ENCODE data around the gene ERCC5.

Gene ERCC5

DNA sequence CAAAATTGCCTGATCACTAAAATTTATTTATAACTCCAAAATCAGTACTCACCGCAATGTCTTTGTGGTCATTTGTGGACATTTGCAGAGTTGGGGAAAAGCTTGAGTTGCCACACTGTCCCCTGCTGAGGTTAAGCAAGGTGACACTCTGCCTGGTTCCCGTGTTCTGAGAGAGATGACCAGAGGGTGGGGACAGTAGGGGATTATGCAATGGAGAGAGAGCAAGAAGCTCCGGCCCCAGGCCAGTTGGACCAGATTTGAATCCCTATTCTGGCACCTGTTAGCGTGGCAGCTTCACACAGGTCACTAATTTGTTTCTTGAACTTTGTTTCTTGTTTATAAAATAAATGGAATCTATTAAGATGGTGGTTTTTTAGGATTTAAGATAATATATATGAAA, 17.8 kb downstream of the ERCC5 start:
- H3K79me2 ChIP-seq: peaks cover 3% of the 10 kb centered on the region
- no peaks in the 10 kb centered on the region for H3K36me3 ChIP-seq (ENCODE audit: control insufficient read depth, insufficient read depth, low read length)
- no peaks in the 10 kb centered on the region for H3K9me3 ChIP-seq (ENCODE audit: control insufficient read depth, low read length)
- no peak overlapping the region for H3K27ac ChIP-seq
- H3K27me3 ChIP-seq (ENCODE audit: control insufficient read depth, insufficient read depth, low read length): no peaks in the 10 kb centered on the region
- no peak overlapping the region for H3K9ac ChIP-seq
- H3K4me3 ChIP-seq (ENCODE audit: low read depth, low read length): no peak overlapping the region
- no peak overlapping the region for H2AFZ ChIP-seq
- TF ChIP-seq, protein P1, sequence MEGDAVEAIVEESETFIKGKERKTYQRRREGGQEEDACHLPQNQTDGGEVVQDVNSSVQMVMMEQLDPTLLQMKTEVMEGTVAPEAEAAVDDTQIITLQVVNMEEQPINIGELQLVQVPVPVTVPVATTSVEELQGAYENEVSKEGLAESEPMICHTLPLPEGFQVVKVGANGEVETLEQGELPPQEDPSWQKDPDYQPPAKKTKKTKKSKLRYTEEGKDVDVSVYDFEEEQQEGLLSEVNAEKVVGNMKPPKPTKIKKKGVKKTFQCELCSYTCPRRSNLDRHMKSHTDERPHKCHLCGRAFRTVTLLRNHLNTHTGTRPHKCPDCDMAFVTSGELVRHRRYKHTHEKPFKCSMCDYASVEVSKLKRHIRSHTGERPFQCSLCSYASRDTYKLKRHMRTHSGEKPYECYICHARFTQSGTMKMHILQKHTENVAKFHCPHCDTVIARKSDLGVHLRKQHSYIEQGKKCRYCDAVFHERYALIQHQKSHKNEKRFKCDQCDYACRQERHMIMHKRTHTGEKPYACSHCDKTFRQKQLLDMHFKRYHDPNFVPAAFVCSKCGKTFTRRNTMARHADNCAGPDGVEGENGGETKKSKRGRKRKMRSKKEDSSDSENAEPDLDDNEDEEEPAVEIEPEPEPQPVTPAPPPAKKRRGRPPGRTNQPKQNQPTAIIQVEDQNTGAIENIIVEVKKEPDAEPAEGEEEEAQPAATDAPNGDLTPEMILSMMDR (IDR thresholded peaks at IDR 0.05): no peak
- no peak overlapping the region for H3K4me2 ChIP-seq (ENCODE audit: low read length)
- H3K4me1 ChIP-seq: no peaks in the 10 kb centered on the region

DNA sequence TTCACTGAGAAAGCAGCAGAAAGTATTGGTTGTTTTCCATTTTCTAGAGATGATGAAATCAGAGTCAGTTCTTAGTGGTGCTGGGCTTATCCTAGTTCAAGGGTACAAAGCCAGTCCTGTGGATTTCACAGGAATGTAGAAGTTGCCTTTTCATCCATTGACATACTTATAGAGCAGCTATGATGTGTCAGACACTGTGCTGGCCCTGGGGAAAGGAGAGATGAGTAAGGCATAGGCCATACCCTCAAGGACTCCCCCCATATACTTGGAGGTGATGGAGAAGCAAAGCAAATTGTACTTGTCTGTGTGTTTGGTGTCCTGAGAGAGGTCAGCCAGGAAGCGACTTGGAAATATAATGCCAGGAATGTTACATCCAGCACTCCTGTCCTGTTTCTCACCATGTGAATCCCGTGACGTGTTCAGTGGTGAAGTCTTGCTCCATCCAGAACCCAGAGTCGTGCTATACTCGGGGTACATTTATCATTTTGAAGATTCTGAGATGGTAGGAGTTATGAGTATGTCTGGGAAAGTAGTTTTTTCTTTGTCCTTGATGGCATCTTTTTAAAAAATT, 22.6 kb downstream of the ERCC5 start:
- H3K9ac ChIP-seq: no peak overlapping the region
- no peaks in the 10 kb centered on the region for H3K79me2 ChIP-seq
- TF ChIP-seq, protein P1 (IDR thresholded peaks at IDR 0.05): no peak
- H3K4me3 ChIP-seq (ENCODE audit: low read depth, low read length): no peak overlapping the region
- no peaks in the 10 kb centered on the region for H3K27me3 ChIP-seq (ENCODE audit: control insufficient read depth, insufficient read depth, low read length)
- no peak overlapping the region for H3K4me2 ChIP-seq (ENCODE audit: low read length)
- H3K27ac ChIP-seq: no peak overlapping the region
- H3K4me1 ChIP-seq: no peaks in the 10 kb centered on the region
- H2AFZ ChIP-seq: no peak overlapping the region
- H3K9me3 ChIP-seq (ENCODE audit: control insufficient read depth, low read length): no peaks in the 10 kb centered on the region
- H3K36me3 ChIP-seq (ENCODE audit: control insufficient read depth, insufficient read depth, low read length): no peaks in the 10 kb centered on the region

DNA sequence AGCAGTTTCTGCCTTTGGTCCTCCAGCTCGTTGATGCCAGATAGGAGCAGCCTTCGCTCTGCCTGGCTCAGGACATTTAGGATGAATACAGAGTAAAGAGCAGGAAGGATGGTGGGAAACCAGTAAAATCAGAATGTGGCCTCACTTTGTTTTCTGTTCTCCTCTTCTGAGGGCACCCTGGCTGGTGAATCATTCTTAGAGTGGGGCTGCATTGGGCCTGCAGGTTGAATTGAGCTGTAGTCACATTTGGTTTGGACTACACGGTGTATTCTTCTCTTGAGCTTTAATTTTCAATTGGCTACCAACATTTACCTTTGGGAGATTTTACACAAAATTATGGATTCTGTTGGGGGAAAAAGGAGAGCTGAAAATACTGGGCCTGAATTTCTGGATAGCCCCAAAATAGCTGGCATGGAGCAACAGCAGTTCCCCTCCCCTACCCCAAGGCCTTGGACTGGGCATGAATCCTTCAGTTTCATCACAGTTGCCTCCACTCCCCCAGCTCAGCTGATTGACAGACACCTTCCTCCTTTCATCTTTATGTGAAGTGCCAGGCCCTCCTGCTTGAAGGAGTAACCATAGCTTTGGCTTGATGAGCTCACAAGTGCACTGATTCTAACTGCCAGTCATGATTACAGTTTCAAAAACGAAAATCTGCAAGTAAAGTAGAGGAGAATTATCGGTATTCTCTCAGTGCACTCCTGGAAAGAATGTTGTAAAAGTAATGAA, 24.3 kb downstream of the ERCC5 start:
- no peak overlapping the region for H2AFZ ChIP-seq
- H3K4me2 ChIP-seq (ENCODE audit: low read length): no peak overlapping the region
- no peaks in the 10 kb centered on the region for H3K79me2 ChIP-seq
- no peaks in the 10 kb centered on the region for H3K36me3 ChIP-seq (ENCODE audit: control insufficient read depth, insufficient read depth, low read length)
- no peaks in the 10 kb centered on the region for H3K27me3 ChIP-seq (ENCODE audit: control insufficient read depth, insufficient read depth, low read length)
- H3K27ac ChIP-seq: no peak overlapping the region
- H3K4me3 ChIP-seq (ENCODE audit: low read depth, low read length): no peak overlapping the region
- TF ChIP-seq, protein P1 (IDR thresholded peaks at IDR 0.05): no peak
- no peaks in the 10 kb centered on the region for H3K4me1 ChIP-seq
- H3K9me3 ChIP-seq (ENCODE audit: control insufficient read depth, low read length): no peaks in the 10 kb centered on the region
- no peak overlapping the region for H3K9ac ChIP-seq

DNA sequence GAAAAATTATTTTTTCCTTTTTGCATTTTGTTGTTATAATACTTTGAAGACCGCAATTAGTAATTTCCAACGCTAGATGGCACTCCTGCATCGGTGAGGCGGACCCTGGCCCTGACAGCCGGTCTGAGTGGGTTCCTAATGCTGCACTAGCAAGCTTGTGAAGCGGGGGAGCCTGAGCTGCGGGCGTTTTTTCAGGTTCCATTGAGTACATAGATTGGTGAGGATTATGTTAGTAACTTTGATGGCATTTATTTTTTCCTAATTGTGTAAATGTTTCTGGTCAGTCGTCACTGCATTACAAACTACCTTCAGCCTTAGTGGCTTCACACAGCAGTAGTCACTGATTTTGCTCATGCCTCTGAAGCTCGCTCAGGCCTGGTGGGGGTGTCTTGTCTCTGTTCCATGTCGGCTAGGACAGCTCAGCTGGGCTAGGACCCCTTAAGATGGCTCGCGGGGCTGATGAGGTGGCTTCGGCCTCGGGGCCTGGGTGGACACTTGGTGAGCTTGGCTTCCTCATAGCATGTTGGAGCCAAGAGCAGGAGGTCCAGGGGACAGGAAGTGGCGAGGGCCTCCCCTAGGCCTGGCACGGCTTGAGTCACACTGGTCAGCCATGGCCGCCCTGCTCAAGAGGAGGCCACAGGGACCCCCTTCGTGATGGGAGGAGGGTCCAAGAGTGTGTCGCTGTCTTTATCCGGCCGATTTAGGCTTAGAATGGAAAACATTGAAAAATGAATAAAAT, 25.0 kb downstream of the ERCC5 start:
- Histone ChIP-seq H3K36me3 (ENCODE audit: control insufficient read depth, insufficient read depth, low read length) (no peaks in the 10 kb centered on the region), H3K27ac (no peak overlapping the region), H3K27me3 (ENCODE audit: control insufficient read depth, insufficient read depth, low read length) (no peaks in the 10 kb centered on the region), H3K4me1 (no peaks in the 10 kb centered on the region), H3K4me2 (ENCODE audit: low read length) (no peak overlapping the region), H3K9ac (no peak overlapping the region), H3K4me3 (ENCODE audit: low read depth, low read length) (no peak overlapping the region), H2AFZ (no peak overlapping the region), H3K79me2 (no peaks in the 10 kb centered on the region), H3K9me3 (ENCODE audit: control insufficient read depth, low read length) (no peaks in the 10 kb centered on the region)
- TF ChIP-seq, protein P1 (IDR thresholded peaks at IDR 0.05): peak; percentile 36

All from parathyroid adenoma (tissue), 2 donors.